HCT116 (cell line): ENCODE data around the gene ZSWIM4. TPM values are rescaled to one million over a fixed set of nuclear protein-coding genes. Genes with fewer than 3 reads are reported as not detected.

Source experiments
- ATAC-seq: fragments of 200-7000 bp; cut with Tn5 transposase; 2 replicates; pipeline ENCODE4 v1.9.1; 2020; ENCODE audit warnings: mild to moderate bottlenecking, moderate library complexity
- BruUV-seq: library from RNA; stranded (reverse); fragments of 400-500 nt; replicated peaks from 2 replicates; lab custom pipeline; 2021; lab: Mats Ljungman, UMichigan
- CTCF ChIA-PET: fragments of 300-600 bp; sonication (Branson Sonifier 250); formaldehyde crosslinking; loops from one replicate; lab custom pipeline; 2021; ENCODE audit warnings: antibody characterized with exemption; lab: Charles Lee
- POLR2A ChIA-PET: fragments of 300-600, 350-600 bp; sonication (Branson Sonifier 250); formaldehyde crosslinking; loops from one replicate; lab custom pipeline; 2021; ENCODE audit warnings: antibody characterized with exemption; lab: Charles Lee
- RAD21 ChIA-PET, 2 experiments: fragments of 300-600 bp; sonication (Branson Sonifier 250); formaldehyde crosslinking; loops; one replicate each; lab custom pipeline; 2023; ENCODE audit warnings: low total read pairs in 2 of 2; ENCODE audit not compliant: uncharacterized antibody in 2 of 2, unreplicated experiment in 2 of 2, low non-redundant PET in 1 of 2; lab: Charles Lee
- DNase-seq: peaks from one replicate; pipeline ENCODE4 v3.0.0-alpha.2; 2010; ENCODE audit warnings: low read depth, low spot score
- H2AFZ ChIP-seq: fragments of 200-600 bp; shearing (Covaris generic), sonication (generic); 2 replicates; pipeline ENCODE4 v1.6.1; 2017; ENCODE audit warnings: low read depth, mixed run types, mixed read lengths, antibody characterized with exemption, low read length; ENCODE audit not compliant: poor library complexity, severe bottlenecking
- H3K27ac ChIP-seq: 2 replicates; pipeline ENCODE4 v1.5.1; 2012; ENCODE audit warnings: low read depth, low read length
- H3K27me3 ChIP-seq: fragments of 200-600 bp; sonication (generic); 2 replicates; pipeline ENCODE4 v1.6.1; 2016; ENCODE audit warnings: mixed run types, low read length, mixed read lengths; ENCODE audit not compliant: insufficient read depth
- H3K36me3 ChIP-seq, 2 experiments: fragments of 200-500 bp in 1 of 2; fragments of 200-600 bp in 1 of 2; sonication (Bioruptor generic) in 1 of 2; sonication (generic) in 1 of 2; 2 replicates each; pipeline versions ENCODE4 v1.5.1 to v1.6.1; 2014 to 2016; ENCODE audit warnings: low read length in 2 of 2, inconsistent platforms in 1 of 2, mixed read lengths in 1 of 2, mixed run types in 1 of 2; ENCODE audit not compliant: insufficient read depth in 2 of 2, control insufficient read depth in 1 of 2
- H3K4me1 ChIP-seq, 2 experiments: fragments of 200-600 bp in 1 of 2; sonication (generic) in 1 of 2; 2 replicates each; pipeline versions ENCODE4 v1.5.1 to v1.6.1; 2012 to 2017; ENCODE audit warnings: low read length in 2 of 2, inconsistent platforms in 1 of 2, mild to moderate bottlenecking in 1 of 2, mixed read lengths in 1 of 2, mixed run types in 1 of 2, moderate library complexity in 1 of 2; ENCODE audit not compliant: insufficient read depth in 2 of 2, control insufficient read depth in 1 of 2
- H3K4me2 ChIP-seq: fragments of 200-600 bp; sonication (generic); 2 replicates; pipeline ENCODE4 v1.6.1; 2017; ENCODE audit warnings: mixed run types, low read length, mixed read lengths
- H3K4me3 ChIP-seq, 2 experiments: fragments of 200-600 bp in 1 of 2; sonication (generic) in 1 of 2; replicated peaks in 1 of 2; 2 replicates each; pipeline ENCODE4 v1.5.1; 2011 to 2016; ENCODE audit warnings: low read length in 2 of 2, control low read depth in 1 of 2, low read depth in 1 of 2, mild to moderate bottlenecking in 1 of 2, mixed read lengths in 1 of 2, mixed run types in 1 of 2
- H3K79me2 ChIP-seq: fragments of 200-600 bp; sonication (generic); 2 replicates; pipeline ENCODE4 v1.6.1; 2017; ENCODE audit warnings: mild to moderate bottlenecking, mixed run types, low read length, moderate library complexity, mixed read lengths; ENCODE audit not compliant: insufficient read depth
- H3K9ac ChIP-seq: fragments of 200-600 bp; sonication (generic); 2 replicates; pipeline ENCODE4 v1.6.1; 2016; ENCODE audit warnings: low read length, mixed read lengths
- H3K9me2 ChIP-seq: fragments of 200-600 bp; sonication (generic), shearing (Covaris generic); 2 replicates; pipeline ENCODE4 v1.6.1; 2017; ENCODE audit warnings: mixed run types, mild to moderate bottlenecking, moderate library complexity; ENCODE audit not compliant: insufficient read depth
- H3K9me3 ChIP-seq, 2 experiments: fragments of 200-500 bp in 1 of 2; fragments of 200-600 bp in 1 of 2; sonication (Bioruptor generic) in 1 of 2; sonication (generic) in 1 of 2; 2 replicates each; pipeline ENCODE4 v1.6.1; 2014 to 2017; ENCODE audit warnings: low read length in 2 of 2, mixed read lengths in 2 of 2, inconsistent platforms in 1 of 2, low read depth in 1 of 2, mild to moderate bottlenecking in 1 of 2, mixed run types in 1 of 2, moderate library complexity in 1 of 2; ENCODE audit not compliant: control insufficient read depth in 1 of 2, insufficient read depth in 1 of 2
- H4K20me1 ChIP-seq: fragments of 200-600 bp; sonication (generic), shearing (Covaris generic); 2 replicates; pipeline ENCODE4 v1.6.1; 2017; ENCODE audit warnings: mixed run types, mild to moderate bottlenecking, moderate library complexity; ENCODE audit not compliant: insufficient read depth
- CEBPB ChIP-seq: IDR thresholded peaks from 2 replicates; pipeline ENCODE4 v1.6.1; 2012; ENCODE audit warnings: low read depth
- EGR1 ChIP-seq: IDR thresholded peaks from 2 replicates; pipeline ENCODE4 v1.6.1; 2012; ENCODE audit warnings: low read depth
- ELF1 ChIP-seq: IDR thresholded peaks from 2 replicates; pipeline ENCODE4 v1.6.1; 2012; ENCODE audit warnings: low read depth, borderline replicate concordance
- EZH2phosphoT487 ChIP-seq: fragments of 200-600 bp; IDR thresholded peaks from 2 replicates; pipeline ENCODE4 v1.6.1; 2018; ENCODE audit warnings: antibody characterized with exemption, borderline replicate concordance
- FOSL1 ChIP-seq: IDR thresholded peaks from 2 replicates; pipeline ENCODE4 v1.6.1; 2012; ENCODE audit warnings: low read depth
- SP1 ChIP-seq: IDR thresholded peaks from 2 replicates; pipeline ENCODE4 v1.6.1; 2012; ENCODE audit warnings: low read depth
- YY1 ChIP-seq: IDR thresholded peaks from 2 replicates; pipeline ENCODE4 v1.6.1; 2011; ENCODE audit warnings: low read length, low read depth, moderate library complexity, mild to moderate bottlenecking; ENCODE audit not compliant: insufficient replicate concordance; ENCODE audit errors: extremely low read depth
- ZNF274 ChIP-seq: fragments of 200-500 bp; sonication (Bioruptor generic); IDR thresholded peaks from 2 replicates; pipeline ENCODE4 v1.6.1; 2014; ENCODE audit warnings: mild to moderate bottlenecking, low read depth, low read length, inconsistent platforms
- intact Hi-C: fragments of 100-400 bp; cut with micrococcal nuclease; formaldehyde crosslinking; loops from 2 replicates; pipeline ENCODE4 v1.10.0; 2022
- total RNA-seq: library from RNA; stranded (reverse); gene quantifications from one replicate; pipeline ENCODE4 v1.2.1, GENCODE V29; 2021; ENCODE audit not compliant: unreplicated experiment
- TF ChIP-seq, protein P1 (sequence below), 3 experiments: fragments of 200-600 bp in 1 of 3; sonication (generic) in 1 of 3; IDR thresholded peaks in 2 of 3; conservative IDR thresholded peaks in 1 of 3; 2 replicates each; pipeline ENCODE4 v1.5.1; 2012 to 2017; ENCODE audit warnings: low read depth in 2 of 3, low read length in 2 of 3, antibody characterized with exemption in 1 of 3, borderline replicate concordance in 1 of 3, control low read depth in 1 of 3, mild to moderate bottlenecking in 1 of 3, mixed read lengths in 1 of 3, mixed run types in 1 of 3, moderate library complexity in 1 of 3; ENCODE audit not compliant: insufficient read depth in 1 of 3
- TF ChIP-seq, protein P2 (sequence below): IDR thresholded peaks from 2 replicates; pipeline ENCODE4 v1.6.1; 2012; ENCODE audit warnings: low read depth
- TF ChIP-seq, protein P3 (sequence below): IDR thresholded peaks from 2 replicates; pipeline ENCODE4 v1.6.1; 2011; ENCODE audit warnings: mild to moderate bottlenecking, low read length, moderate library complexity; ENCODE audit not compliant: insufficient replicate concordance; ENCODE audit errors: extremely low read depth
- TF ChIP-seq, protein P4 (sequence below): IDR thresholded peaks from 2 replicates; pipeline ENCODE4 v1.6.1; 2012
- TF ChIP-seq, protein P5 (sequence below): IDR thresholded peaks from 2 replicates; pipeline ENCODE4 v1.6.1; 2012

Gene ZSWIM4
- total RNA-seq, 1 experiment from 2014 or later, result 9.8 TPM

DNA sequence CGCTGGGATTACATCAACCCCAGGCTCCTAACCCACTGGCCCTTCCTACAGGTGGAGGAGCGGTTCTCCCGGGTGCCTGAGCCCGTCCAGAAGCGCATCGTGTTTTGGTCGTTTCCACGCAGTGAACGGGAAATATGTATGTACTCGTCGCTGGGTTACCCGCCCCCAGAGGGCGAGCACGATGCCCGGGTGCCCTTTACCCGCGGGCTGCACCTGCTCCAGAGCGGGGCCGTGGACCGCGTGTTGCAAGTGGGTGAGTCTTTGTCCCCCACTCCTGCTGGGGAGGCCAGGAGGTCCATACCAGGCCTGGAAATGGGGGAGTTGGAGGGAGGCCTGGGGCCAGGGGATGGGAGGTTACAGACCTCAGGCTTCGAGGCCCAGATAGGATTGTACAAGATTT, 4.4 kb downstream of the ZSWIM4 start:
- Histone ChIP-seq H3K27ac (no peak overlapping the region), H3K9me3 (no peaks in the 10 kb centered on the region), H3K9me2 (no peaks in the 10 kb centered on the region), H3K27me3 (no peaks in the 10 kb centered on the region), H4K20me1 (no peaks in the 10 kb centered on the region), H3K79me2 (peaks cover 6% of the 10 kb centered on the region; the same call in 1 of the 2 replicates), H2AFZ (no peak overlapping the region), H3K4me2 (no peak overlapping the region), H3K9ac (no peak overlapping the region), H3K4me1 (peaks cover 31 to 49% of the 10 kb centered on the region in 2 experiments), H3K36me3 (no peaks in the 10 kb centered on the region), H3K4me3 (no peak overlapping the region)
- ChIA-PET CTCF (no interaction called here), RAD21 (no interaction called here), POLR2A (interaction anchor here (0.6 kb wide), 1 partner anchor 48 kb away, joined by 4 read pairs; no protein-coding TSS in a partner anchor)
- ATAC-seq (no peak), DNase-seq (no peak)
- intact Hi-C loops, result loop anchor here (5.0 kb wide), 1 partner anchor 43 kb away; no protein-coding TSS in a partner anchor
- TF ChIP-seq CEBPB (no peak), SP1 (no peak), YY1 (no peak), ELF1 (no peak), EGR1 (no peak), ZNF274 (no peak), EZH2phosphoT487 (no peak), FOSL1 (no peak)
- TF ChIP-seq, protein P1, sequence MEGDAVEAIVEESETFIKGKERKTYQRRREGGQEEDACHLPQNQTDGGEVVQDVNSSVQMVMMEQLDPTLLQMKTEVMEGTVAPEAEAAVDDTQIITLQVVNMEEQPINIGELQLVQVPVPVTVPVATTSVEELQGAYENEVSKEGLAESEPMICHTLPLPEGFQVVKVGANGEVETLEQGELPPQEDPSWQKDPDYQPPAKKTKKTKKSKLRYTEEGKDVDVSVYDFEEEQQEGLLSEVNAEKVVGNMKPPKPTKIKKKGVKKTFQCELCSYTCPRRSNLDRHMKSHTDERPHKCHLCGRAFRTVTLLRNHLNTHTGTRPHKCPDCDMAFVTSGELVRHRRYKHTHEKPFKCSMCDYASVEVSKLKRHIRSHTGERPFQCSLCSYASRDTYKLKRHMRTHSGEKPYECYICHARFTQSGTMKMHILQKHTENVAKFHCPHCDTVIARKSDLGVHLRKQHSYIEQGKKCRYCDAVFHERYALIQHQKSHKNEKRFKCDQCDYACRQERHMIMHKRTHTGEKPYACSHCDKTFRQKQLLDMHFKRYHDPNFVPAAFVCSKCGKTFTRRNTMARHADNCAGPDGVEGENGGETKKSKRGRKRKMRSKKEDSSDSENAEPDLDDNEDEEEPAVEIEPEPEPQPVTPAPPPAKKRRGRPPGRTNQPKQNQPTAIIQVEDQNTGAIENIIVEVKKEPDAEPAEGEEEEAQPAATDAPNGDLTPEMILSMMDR (IDR thresholded peaks at IDR 0.05 in 2 of 3, conservative IDR thresholded peaks at IDR 0.05 in 1 of 3; ENCODE audit: borderline replicate concordance in 1 of 3, insufficient read depth in 1 of 3, low read depth in 2 of 3, low read length in 2 of 3), result no peak
- TF ChIP-seq, protein P2, sequence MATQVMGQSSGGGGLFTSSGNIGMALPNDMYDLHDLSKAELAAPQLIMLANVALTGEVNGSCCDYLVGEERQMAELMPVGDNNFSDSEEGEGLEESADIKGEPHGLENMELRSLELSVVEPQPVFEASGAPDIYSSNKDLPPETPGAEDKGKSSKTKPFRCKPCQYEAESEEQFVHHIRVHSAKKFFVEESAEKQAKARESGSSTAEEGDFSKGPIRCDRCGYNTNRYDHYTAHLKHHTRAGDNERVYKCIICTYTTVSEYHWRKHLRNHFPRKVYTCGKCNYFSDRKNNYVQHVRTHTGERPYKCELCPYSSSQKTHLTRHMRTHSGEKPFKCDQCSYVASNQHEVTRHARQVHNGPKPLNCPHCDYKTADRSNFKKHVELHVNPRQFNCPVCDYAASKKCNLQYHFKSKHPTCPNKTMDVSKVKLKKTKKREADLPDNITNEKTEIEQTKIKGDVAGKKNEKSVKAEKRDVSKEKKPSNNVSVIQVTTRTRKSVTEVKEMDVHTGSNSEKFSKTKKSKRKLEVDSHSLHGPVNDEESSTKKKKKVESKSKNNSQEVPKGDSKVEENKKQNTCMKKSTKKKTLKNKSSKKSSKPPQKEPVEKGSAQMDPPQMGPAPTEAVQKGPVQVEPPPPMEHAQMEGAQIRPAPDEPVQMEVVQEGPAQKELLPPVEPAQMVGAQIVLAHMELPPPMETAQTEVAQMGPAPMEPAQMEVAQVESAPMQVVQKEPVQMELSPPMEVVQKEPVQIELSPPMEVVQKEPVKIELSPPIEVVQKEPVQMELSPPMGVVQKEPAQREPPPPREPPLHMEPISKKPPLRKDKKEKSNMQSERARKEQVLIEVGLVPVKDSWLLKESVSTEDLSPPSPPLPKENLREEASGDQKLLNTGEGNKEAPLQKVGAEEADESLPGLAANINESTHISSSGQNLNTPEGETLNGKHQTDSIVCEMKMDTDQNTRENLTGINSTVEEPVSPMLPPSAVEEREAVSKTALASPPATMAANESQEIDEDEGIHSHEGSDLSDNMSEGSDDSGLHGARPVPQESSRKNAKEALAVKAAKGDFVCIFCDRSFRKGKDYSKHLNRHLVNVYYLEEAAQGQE, result no peak
- TF ChIP-seq, protein P3, sequence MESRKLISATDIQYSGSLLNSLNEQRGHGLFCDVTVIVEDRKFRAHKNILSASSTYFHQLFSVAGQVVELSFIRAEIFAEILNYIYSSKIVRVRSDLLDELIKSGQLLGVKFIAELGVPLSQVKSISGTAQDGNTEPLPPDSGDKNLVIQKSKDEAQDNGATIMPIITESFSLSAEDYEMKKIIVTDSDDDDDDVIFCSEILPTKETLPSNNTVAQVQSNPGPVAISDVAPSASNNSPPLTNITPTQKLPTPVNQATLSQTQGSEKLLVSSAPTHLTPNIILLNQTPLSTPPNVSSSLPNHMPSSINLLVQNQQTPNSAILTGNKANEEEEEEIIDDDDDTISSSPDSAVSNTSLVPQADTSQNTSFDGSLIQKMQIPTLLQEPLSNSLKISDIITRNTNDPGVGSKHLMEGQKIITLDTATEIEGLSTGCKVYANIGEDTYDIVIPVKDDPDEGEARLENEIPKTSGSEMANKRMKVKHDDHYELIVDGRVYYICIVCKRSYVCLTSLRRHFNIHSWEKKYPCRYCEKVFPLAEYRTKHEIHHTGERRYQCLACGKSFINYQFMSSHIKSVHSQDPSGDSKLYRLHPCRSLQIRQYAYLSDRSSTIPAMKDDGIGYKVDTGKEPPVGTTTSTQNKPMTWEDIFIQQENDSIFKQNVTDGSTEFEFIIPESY, result no peak
- TF ChIP-seq, protein P4, sequence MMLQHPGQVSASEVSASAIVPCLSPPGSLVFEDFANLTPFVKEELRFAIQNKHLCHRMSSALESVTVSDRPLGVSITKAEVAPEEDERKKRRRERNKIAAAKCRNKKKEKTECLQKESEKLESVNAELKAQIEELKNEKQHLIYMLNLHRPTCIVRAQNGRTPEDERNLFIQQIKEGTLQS, result no peak
- TF ChIP-seq, protein P5, sequence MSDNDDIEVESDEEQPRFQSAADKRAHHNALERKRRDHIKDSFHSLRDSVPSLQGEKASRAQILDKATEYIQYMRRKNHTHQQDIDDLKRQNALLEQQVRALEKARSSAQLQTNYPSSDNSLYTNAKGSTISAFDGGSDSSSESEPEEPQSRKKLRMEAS, result no peak
- BruUV-seq, result no TSS peak
